Esophagus squamous epithelium (tissue), 4 donors: ENCODE data around the gene PHF21B.

Experiments
- CTCF ChIP-seq, 6 experiments: fragments of 450-650 bp in 4 of 6; fragments of 200-600 bp in 2 of 6; sonication (generic) in 2 of 6; IDR thresholded peaks; one replicate each; pipeline ENCODE4 v1.5.1; 2016 to 2019; ENCODE audit warnings: antibody characterized with exemption in 6 of 6, mild to moderate bottlenecking in 4 of 6, moderate library complexity in 4 of 6
- POLR2A ChIP-seq, 4 donors: fragments of 450-650 bp; IDR thresholded peaks; one replicate each; pipeline ENCODE4 v1.6.1; 2017; ENCODE audit warnings: antibody characterized with exemption in 4 of 4, mild to moderate bottlenecking in 4 of 4, moderate library complexity in 3 of 4

GRCh38 chr22:44937216-44937615, 72.6 kb downstream of the PHF21B start:
- no peak for TF ChIP-seq CTCF (IDR thresholded peaks at IDR 0.05)
- no peak for TF ChIP-seq POLR2A (IDR thresholded peaks at IDR 0.05)
